Pons (tissue), 1 donor: ENCODE data around the gene SDS.

ENCODE experiments used
- DNase-seq: peaks from one replicate; pipeline ENCODE4 v3.0.0-alpha.2; 2016; ENCODE audit warnings: low spot score

Gene SDS

GRCh38 chr12:113403435-113404415 is at the start of gene SDS:
Gene SDS, minus strand, starts transcription at chr12:113403887. Its CDS starts 4,179 bp downstream, at chr12:113399708.
- peak; percentile 78 for DNase-seq

- no peak for DNase-seq
Observed at GRCh38 chr12:113453330-113453729, 49.6 kb upstream of the SDS start.

GRCh38 chr12:113452458-113452857 is 48.8 kb upstream of the SDS start:
- no peak for DNase-seq

- no peak for DNase-seq
Observed at GRCh38 chr12:113449839-113450238, 46.2 kb upstream of the SDS start.

GRCh38 chr12:113449299-113449698 is 45.6 kb upstream of the SDS start:
- DNase-seq: no peak

- DNase-seq: no peak
Observed at GRCh38 chr12:113448873-113449272, 45.2 kb upstream of the SDS start.

GRCh38 chr12:113445544-113446171 is 42.0 kb upstream of the SDS start:
- no peak for DNase-seq

GRCh38 chr12:113443030-113443539 is 39.4 kb upstream of the SDS start:
- no peak for DNase-seq

- no peak for DNase-seq
Observed at GRCh38 chr12:113440947-113441782, 37.5 kb upstream of the SDS start.

GRCh38 chr12:113440336-113440735 is 36.6 kb upstream of the SDS start:
- no peak for DNase-seq

GRCh38 chr12:113439606-113440030 is 35.9 kb upstream of the SDS start:
- DNase-seq: no peak

- no peak for DNase-seq
Observed at GRCh38 chr12:113439301-113439597, 35.6 kb upstream of the SDS start.

- no peak for DNase-seq
Observed at GRCh38 chr12:113438523-113439300, 35.0 kb upstream of the SDS start.

GRCh38 chr12:113437729-113438100 is 34.0 kb upstream of the SDS start:
- no peak for DNase-seq

- no peak for DNase-seq
Observed at GRCh38 chr12:113436993-113437728, 33.5 kb upstream of the SDS start.

- no peak for DNase-seq
Observed at GRCh38 chr12:113436586-113436985, 32.9 kb upstream of the SDS start.

GRCh38 chr12:113435367-113435766 is 31.7 kb upstream of the SDS start:
- DNase-seq: no peak

GRCh38 chr12:113432986-113433385 is 29.3 kb upstream of the SDS start:
- DNase-seq: no peak

GRCh38 chr12:113428482-113428881 is 24.8 kb upstream of the SDS start:
- no peak for DNase-seq

GRCh38 chr12:113427882-113428281 is 24.2 kb upstream of the SDS start:
- DNase-seq: no peak

- no peak for DNase-seq
Observed at GRCh38 chr12:113425960-113426453, 22.3 kb upstream of the SDS start.
